Sigmoid colon (tissue), 7 donors: ENCODE data around the gene POM121. TPM values are rescaled to one million over a fixed set of nuclear protein-coding genes. Genes with fewer than 3 reads are reported as not detected.
"Not testable (repeated sequence)": the region's sequence is repeated elsewhere in the genome, so short reads cannot be mapped to it uniquely, and the experiment has no call there.

Experiments used
- DNase-seq: peaks from one replicate; pipeline ENCODE4 v3.0.0-alpha.2; 2019
- H3K27ac ChIP-seq, 4 donors: fragments of 200-600 bp; sonication (generic); one replicate each; pipeline ENCODE4 v1.5.1; 2016 to 2019; ENCODE audit warnings: mild to moderate bottlenecking in 1 of 4
- H3K27me3 ChIP-seq, 3 donors: fragments of 200-600 bp; sonication (generic); one replicate each; pipeline ENCODE4 v1.5.1; 2019; ENCODE audit warnings: mild to moderate bottlenecking in 1 of 3
- H3K36me3 ChIP-seq, 4 donors: fragments of 200-600 bp; sonication (generic); one replicate each; pipeline ENCODE4 v1.5.1; 2016 to 2019
- H3K4me1 ChIP-seq, 4 donors: fragments of 200-600 bp; sonication (generic); one replicate each; pipeline ENCODE4 v1.5.1; 2017 to 2019
- H3K4me3 ChIP-seq, 4 donors: fragments of 200-600 bp; sonication (generic); one replicate each; pipeline ENCODE4 v1.5.1; 2017 to 2019; ENCODE audit warnings: mild to moderate bottlenecking in 2 of 4, moderate library complexity in 1 of 4
- H3K9me3 ChIP-seq, 4 donors: fragments of 200-600 bp in 3 of 4; sonication (generic) in 3 of 4; one replicate each; pipeline versions ENCODE4 v1.5.1 to v1.6.1; 2013 to 2019
- WGBS, 2 donors: extraction: QIAGEN DNeasy Blood & Tissue Kit; methylation state at CpG; one replicate each; pipeline ENCODE4 v1.1.7; 2013; 5-methylcytosine and 5-hydroxymethylcytosine counted together
- intact Hi-C: fragments of 100-400 bp; cut with DNase I; formaldehyde crosslinking; loops from one replicate; pipeline ENCODE4 v1.15.1; 2023
- polyA plus RNA-seq, 3 donors: library from polyadenylated mRNA; stranded (reverse); fragments of 200-250 nt; gene quantifications; one replicate each; pipeline ENCODE4 v1.2.3, GENCODE V29; 2013
- total RNA-seq, 4 donors: library from RNA; depleted of rRNA; stranded (reverse); fragments of >200 nt; gene quantifications; one replicate each; pipeline ENCODE4 v1.1.0, GENCODE V29; 2016
- donor health status: healthy with polysubstance abuse.
- donor health status: Bipolar disorder and iron deficiency.
- donor health status: healthy.

The POM121 gene
- total and polyA plus RNA-seq, 7 donors = 7.2 to 24.8 (median 11.7) TPM

- H3K36me3 ChIP-seq, H3K4me3 ChIP-seq, H3K4me1 ChIP-seq, H3K27me3 ChIP-seq, H3K27ac ChIP-seq, DNase-seq, H3K9me3 ChIP-seq, intact Hi-C loops: not testable (repeated sequence)
- no CpG with 5 or more reads among the region's 20 CpGs for WGBS, 2 donors
These were observed 35.9 kb downstream of the POM121 start for GRCh38 chr7:72960626-72961345.

- H3K4me3 ChIP-seq, H3K4me1 ChIP-seq, H3K36me3 ChIP-seq, intact Hi-C loops, H3K27me3 ChIP-seq, H3K27ac ChIP-seq, DNase-seq, H3K9me3 ChIP-seq: not testable (repeated sequence)
- WGBS, 2 donors = no CpG with 5 or more reads among the region's 9 CpGs
These were observed 36.4 kb downstream of the POM121 start for GRCh38 chr7:72961346-72961650.

- DNase-seq, H3K27me3 ChIP-seq, H3K27ac ChIP-seq, intact Hi-C loops, H3K9me3 ChIP-seq, H3K4me1 ChIP-seq, H3K36me3 ChIP-seq, H3K4me3 ChIP-seq: not testable (repeated sequence)
- WGBS, 2 donors = 81 to 82% methylated on average over 4 of the region's 8 CpGs
These were observed 38.2 kb downstream of the POM121 start for GRCh38 chr7:72963056-72963455.

- H3K27ac ChIP-seq, H3K36me3 ChIP-seq, H3K27me3 ChIP-seq, intact Hi-C loops, H3K9me3 ChIP-seq, H3K4me3 ChIP-seq, DNase-seq, H3K4me1 ChIP-seq: not testable (repeated sequence)
- WGBS, 2 donors = no CpG with 5 or more reads among the region's 31 CpGs
These were observed 40.5 kb downstream of the POM121 start for GRCh38 chr7:72965186-72965975.

GRCh38 chr7:72966892-72967291 is 42.0 kb downstream of the POM121 start:
- H3K9me3 ChIP-seq, H3K36me3 ChIP-seq, H3K27me3 ChIP-seq, intact Hi-C loops, H3K4me1 ChIP-seq, H3K27ac ChIP-seq, H3K4me3 ChIP-seq: not testable (repeated sequence)
- WGBS, 2 donors = 66 to 92% methylated on average over 2 of the region's 3 CpGs
- DNase-seq = peak; percentile 50

- intact Hi-C loops, H3K4me3 ChIP-seq, H3K27ac ChIP-seq, DNase-seq, H3K9me3 ChIP-seq, H3K4me1 ChIP-seq, H3K36me3 ChIP-seq, H3K27me3 ChIP-seq: not testable (repeated sequence)
- WGBS, 2 donors = 42 to 53% methylated on average over 12 of the region's 36 CpGs
These were observed 44.2 kb downstream of the POM121 start, which contains the start of gene TRIM74 for GRCh38 chr7:72968980-72969516. TRIM74 (minus strand) TSS chr7:72969466; CDS start chr7:72966157, 3,309 bp downstream.

- H3K27me3 ChIP-seq, H3K27ac ChIP-seq, H3K36me3 ChIP-seq, intact Hi-C loops, H3K9me3 ChIP-seq, H3K4me3 ChIP-seq, DNase-seq, H3K4me1 ChIP-seq: not testable (repeated sequence)
- WGBS, 2 donors = 45 to 55% methylated on average over 16 to 19 of the region's 29 CpGs
These were observed 44.8 kb downstream of the POM121 start for GRCh38 chr7:72969688-72970087.

GRCh38 chr7:72971505-72971904 is 46.6 kb downstream of the POM121 start:
- WGBS, 2 donors = no CpG with 5 or more reads among the region's 6 CpGs
- H3K4me3 ChIP-seq, H3K27ac ChIP-seq, H3K4me1 ChIP-seq, H3K27me3 ChIP-seq, intact Hi-C loops, H3K9me3 ChIP-seq, H3K36me3 ChIP-seq, DNase-seq: not testable (repeated sequence)

GRCh38 chr7:72974781-72975180 is 49.9 kb downstream of the POM121 start:
- 85 to 91% methylated on average over 4 of the region's 7 CpGs for WGBS, 2 donors
- H3K9me3 ChIP-seq, H3K4me3 ChIP-seq, intact Hi-C loops, H3K27ac ChIP-seq, H3K36me3 ChIP-seq, H3K4me1 ChIP-seq, H3K27me3 ChIP-seq: not testable (repeated sequence)
- DNase-seq = peak; percentile 41

- H3K27ac ChIP-seq, H3K4me3 ChIP-seq, H3K9me3 ChIP-seq, H3K4me1 ChIP-seq, H3K27me3 ChIP-seq, intact Hi-C loops, H3K36me3 ChIP-seq: not testable (repeated sequence)
- 93 to 95% methylated on average over 14 of the region's 55 CpGs for WGBS, 2 donors
- DNase-seq = peak; percentile 60
These were observed 50.9 kb downstream of the POM121 start for GRCh38 chr7:72975656-72976286.

- WGBS, 2 donors = 89 to 98% methylated on average over 3 to 4 of the region's 12 CpGs
- H3K27me3 ChIP-seq, H3K4me1 ChIP-seq, H3K9me3 ChIP-seq, H3K4me3 ChIP-seq, intact Hi-C loops, H3K36me3 ChIP-seq, H3K27ac ChIP-seq: not testable (repeated sequence)
- DNase-seq = peak; percentile 36
These were observed 51.5 kb downstream of the POM121 start for GRCh38 chr7:72976434-72976833.

- H3K27ac ChIP-seq, H3K27me3 ChIP-seq, intact Hi-C loops, H3K36me3 ChIP-seq, H3K9me3 ChIP-seq, H3K4me1 ChIP-seq, H3K4me3 ChIP-seq: not testable (repeated sequence)
- 89 to 96% methylated on average over 2 of the region's 6 CpGs for WGBS, 2 donors
- peak; percentile 34 for DNase-seq
These were observed 55.5 kb downstream of the POM121 start for GRCh38 chr7:72980382-72980781.

GRCh38 chr7:72982084-72982483 is 57.2 kb downstream of the POM121 start:
- DNase-seq, H3K27me3 ChIP-seq, H3K4me3 ChIP-seq, intact Hi-C loops, H3K4me1 ChIP-seq, H3K9me3 ChIP-seq, H3K36me3 ChIP-seq, H3K27ac ChIP-seq: not testable (repeated sequence)
- WGBS, 2 donors = 93 to 96% methylated on average over 4 of the region's 11 CpGs
